GM18873 (cell line): Measurements from ENCODE around the gene DCLRE1B.

ENCODE experiments used
- ATAC-seq: cut with Tn5 transposase; IDR thresholded peaks from one replicate; pipeline ENCODE4 v1.9.1; 2021; ENCODE audit warnings: mild to moderate bottlenecking, moderate library complexity, moderate number of reproducible peaks; ENCODE audit not compliant: unreplicated experiment, low FRiP score

Gene DCLRE1B

GRCh38 chr1:113918243-113918642 is 13.1 kb downstream of the DCLRE1B start:
- no peak for ATAC-seq

GRCh38 chr1:113922957-113923356 is 17.8 kb downstream of the DCLRE1B start:
- no peak for ATAC-seq

GRCh38 chr1:113924473-113924872 is 19.3 kb downstream of the DCLRE1B start:
- no peak for ATAC-seq

GRCh38 chr1:113928187-113928930 is 23.2 kb downstream of the DCLRE1B start:
- ATAC-seq: no peak

- peak; percentile 72 for ATAC-seq
Observed at GRCh38 chr1:113928941-113929749, 24.0 kb downstream of the DCLRE1B start, which contains the start of gene HIPK1. Gene HIPK1 (plus strand): TSS chr1:113929324.

GRCh38 chr1:113929750-113930498 is 24.8 kb downstream of the DCLRE1B start:
- ATAC-seq: peak; percentile 29

GRCh38 chr1:113930499-113931161 is 25.5 kb downstream of the DCLRE1B start:
- no peak for ATAC-seq

- no peak for ATAC-seq
Observed at GRCh38 chr1:113931451-113931851, 26.3 kb downstream of the DCLRE1B start.

GRCh38 chr1:113934006-113934405 is 28.9 kb downstream of the DCLRE1B start:
- no peak for ATAC-seq

GRCh38 chr1:113934511-113935055 is 29.5 kb downstream of the DCLRE1B start:
- no peak for ATAC-seq

- no peak for ATAC-seq
Observed at GRCh38 chr1:113935176-113935575, 30.1 kb downstream of the DCLRE1B start.

GRCh38 chr1:113935970-113936369 is 30.8 kb downstream of the DCLRE1B start:
- no peak for ATAC-seq

- ATAC-seq: no peak
Observed at GRCh38 chr1:113937146-113937545, 32.0 kb downstream of the DCLRE1B start.

GRCh38 chr1:113938192-113938591 is 33.1 kb downstream of the DCLRE1B start:
- no peak for ATAC-seq

- ATAC-seq: no peak
Observed at GRCh38 chr1:113940365-113941244, 35.5 kb downstream of the DCLRE1B start.

GRCh38 chr1:113941245-113941559 is 36.1 kb downstream of the DCLRE1B start:
- no peak for ATAC-seq

- no peak for ATAC-seq
Observed at GRCh38 chr1:113942527-113942926, 37.4 kb downstream of the DCLRE1B start.

GRCh38 chr1:113943028-113943811 is 38.1 kb downstream of the DCLRE1B start:
- no peak for ATAC-seq

GRCh38 chr1:113945329-113945728 is 40.2 kb downstream of the DCLRE1B start:
- no peak for ATAC-seq
